H1 (cell line): ENCODE measurements around the gene TRAPPC3.

Experiments
- EZH2 ChIP-seq: fragments of 200-600 bp; sonication (generic); IDR thresholded peaks from 2 replicates; pipeline ENCODE4 v1.7.1; 2012; ENCODE audit warnings: low read depth, mild to moderate bottlenecking, moderate library complexity, low read length, inconsistent platforms; ENCODE audit not compliant: severe bottlenecking
- FOSL1 ChIP-seq: IDR thresholded peaks from 2 replicates; pipeline ENCODE4 v1.6.1; 2011; ENCODE audit warnings: mild to moderate bottlenecking, low read depth, low read length, moderate library complexity; ENCODE audit not compliant: insufficient read depth
- POLR2A ChIP-seq, 2 experiments: IDR thresholded peaks; 1 replicate in 1 of 2; 2 replicates in 1 of 2; pipeline ENCODE4 v1.6.1; 2011; ENCODE audit warnings: low read depth in 2 of 2, low read length in 2 of 2, mild to moderate bottlenecking in 2 of 2; ENCODE audit errors: control extremely low read depth in 1 of 2
- RAD21 ChIP-seq, 2 experiments: IDR thresholded peaks in 1 of 2; conservative IDR thresholded peaks in 1 of 2; 2 replicates each; pipeline ENCODE4 v1.6.1; 2011; ENCODE audit warnings: low read depth in 2 of 2, low read length in 2 of 2, improper control_type of control experiment in 1 of 2, inconsistent platforms in 1 of 2, mild to moderate bottlenecking in 1 of 2, moderate library complexity in 1 of 2
- RNF2 ChIP-seq: fragments of 200-900, 300-1000 bp; sonication (generic); IDR thresholded peaks from 2 replicates; pipeline ENCODE4 v1.7.1; 2016; ENCODE audit warnings: borderline replicate concordance, low read depth, mild to moderate bottlenecking, antibody characterized with exemption, low read length; ENCODE audit not compliant: poor library complexity, severe bottlenecking; ENCODE audit errors: missing control alignments
- TCF12 ChIP-seq: IDR thresholded peaks from 2 replicates; pipeline ENCODE4 v1.6.1; 2011; ENCODE audit warnings: low read depth, mild to moderate bottlenecking, low read length
- TF ChIP-seq, protein P1 (sequence below), 3 experiments: IDR thresholded peaks; 1 replicate in 2 of 3; 2 replicates in 1 of 3; pipeline versions ENCODE4 v1.5.1 to v1.6.1; 2011; ENCODE audit warnings: low read length in 3 of 3, mild to moderate bottlenecking in 3 of 3, inconsistent platforms in 2 of 3, low read depth in 1 of 3, moderate library complexity in 1 of 3; ENCODE audit not compliant: insufficient read depth in 1 of 3; ENCODE audit errors: control extremely low read depth in 1 of 3

DNA sequence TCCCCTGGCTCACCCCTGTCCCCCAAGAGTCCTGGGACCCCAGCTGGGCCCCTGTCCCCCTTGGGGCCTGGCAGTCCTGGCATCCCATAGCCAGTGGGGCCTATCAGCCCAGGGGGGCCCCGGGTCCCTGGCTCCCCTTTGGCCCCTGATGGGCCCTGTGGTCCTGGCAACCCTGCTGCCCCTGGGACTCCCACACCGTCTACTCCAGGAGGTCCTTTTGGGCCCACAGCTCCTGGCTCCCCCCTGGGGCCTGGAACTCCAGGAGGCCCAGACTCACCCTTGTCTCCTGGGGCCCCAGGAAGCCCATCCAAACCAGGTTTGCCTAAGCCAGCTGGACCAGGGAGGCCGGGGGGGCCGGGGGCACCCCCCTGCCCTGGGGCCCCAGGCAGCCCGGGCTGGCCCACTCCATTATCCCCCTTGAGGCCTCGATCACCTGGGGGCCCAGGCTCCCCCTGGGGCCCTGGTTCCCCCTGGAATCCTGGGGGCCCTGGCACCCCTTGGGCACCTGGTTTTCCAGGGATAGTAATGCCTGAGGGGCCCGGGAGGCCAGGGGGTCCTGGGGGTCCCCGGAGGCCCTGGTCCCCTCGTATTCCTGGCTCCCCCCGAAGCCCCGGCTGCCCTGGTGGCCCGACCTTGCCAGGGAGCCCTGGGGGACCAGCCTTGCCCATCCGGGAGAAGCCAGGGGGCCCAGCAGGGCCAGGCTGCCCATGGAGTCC is 50.5 kb downstream of the TRAPPC3 start:
- TF ChIP-seq EZH2, result no peak
- TF ChIP-seq, protein P1, sequence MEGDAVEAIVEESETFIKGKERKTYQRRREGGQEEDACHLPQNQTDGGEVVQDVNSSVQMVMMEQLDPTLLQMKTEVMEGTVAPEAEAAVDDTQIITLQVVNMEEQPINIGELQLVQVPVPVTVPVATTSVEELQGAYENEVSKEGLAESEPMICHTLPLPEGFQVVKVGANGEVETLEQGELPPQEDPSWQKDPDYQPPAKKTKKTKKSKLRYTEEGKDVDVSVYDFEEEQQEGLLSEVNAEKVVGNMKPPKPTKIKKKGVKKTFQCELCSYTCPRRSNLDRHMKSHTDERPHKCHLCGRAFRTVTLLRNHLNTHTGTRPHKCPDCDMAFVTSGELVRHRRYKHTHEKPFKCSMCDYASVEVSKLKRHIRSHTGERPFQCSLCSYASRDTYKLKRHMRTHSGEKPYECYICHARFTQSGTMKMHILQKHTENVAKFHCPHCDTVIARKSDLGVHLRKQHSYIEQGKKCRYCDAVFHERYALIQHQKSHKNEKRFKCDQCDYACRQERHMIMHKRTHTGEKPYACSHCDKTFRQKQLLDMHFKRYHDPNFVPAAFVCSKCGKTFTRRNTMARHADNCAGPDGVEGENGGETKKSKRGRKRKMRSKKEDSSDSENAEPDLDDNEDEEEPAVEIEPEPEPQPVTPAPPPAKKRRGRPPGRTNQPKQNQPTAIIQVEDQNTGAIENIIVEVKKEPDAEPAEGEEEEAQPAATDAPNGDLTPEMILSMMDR (IDR thresholded peaks at IDR 0.05; ENCODE audit: control extremely low read depth in 1 of 3, insufficient read depth in 1 of 3, low read depth in 1 of 3, low read length in 3 of 3), result no peak
- TF ChIP-seq RAD21 (IDR thresholded peaks at IDR 0.05 in 1 of 2, conservative IDR thresholded peaks at IDR 0.05 in 1 of 2; ENCODE audit: low read depth in 2 of 2, low read length in 2 of 2), result no peak
- TF ChIP-seq TCF12, result no peak
- TF ChIP-seq RNF2, result no peak
- no peak for TF ChIP-seq POLR2A (IDR thresholded peaks at IDR 0.05; ENCODE audit: control extremely low read depth in 1 of 2, low read depth in 2 of 2, low read length in 2 of 2)
- TF ChIP-seq FOSL1, result no peak
